Iris pigment epithelial cell (primary cell): Measurements from ENCODE around the gene LDHD.
A peak's percentile ranks its signal among the peaks of the same experiment; 100 is the strongest.

Source experiments
- DNase-seq: peaks from one replicate; pipeline ENCODE4 v3.0.0-alpha.2; 2011; ENCODE audit warnings: low read depth

LDHD gene

DNA sequence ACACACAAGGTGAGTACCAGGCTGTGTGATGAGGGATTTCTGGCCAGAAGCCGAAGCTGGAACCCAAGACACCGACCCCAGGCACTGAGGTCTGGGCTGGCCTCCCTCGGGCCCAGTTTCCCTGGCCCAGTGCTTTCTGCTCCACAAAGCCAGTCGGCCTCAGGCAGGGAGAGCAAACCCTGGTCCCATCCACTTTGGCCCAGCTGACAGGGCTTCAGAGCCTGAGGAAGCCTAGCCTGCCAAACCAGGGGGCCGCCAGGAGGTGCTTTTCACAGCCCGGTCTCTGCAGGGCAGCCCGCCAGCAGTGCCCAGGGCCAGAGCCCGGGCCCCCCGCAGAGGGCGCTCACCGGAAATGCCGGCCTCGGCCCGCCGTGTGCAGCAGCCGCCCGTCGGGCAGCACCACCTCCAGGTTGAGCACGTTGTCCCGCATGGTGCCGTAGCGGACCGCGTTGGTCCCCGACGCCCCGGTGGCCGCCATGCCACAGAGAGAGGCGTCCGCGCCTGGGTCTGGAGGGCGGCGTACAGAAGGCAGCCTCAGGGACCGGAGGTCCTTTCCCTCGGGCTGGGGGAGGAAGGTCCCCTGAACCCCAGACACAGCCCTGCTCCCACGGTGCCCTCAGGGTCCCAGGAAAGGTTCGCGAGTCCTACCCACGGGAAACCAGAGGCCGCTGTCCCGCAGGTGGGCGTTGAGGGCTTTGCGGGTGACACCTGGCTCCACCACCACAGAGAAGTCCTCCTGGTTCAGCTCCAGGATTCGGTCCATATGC lies 2.2 kb downstream of the LDHD start:
- DNase-seq: no peak

DNA sequence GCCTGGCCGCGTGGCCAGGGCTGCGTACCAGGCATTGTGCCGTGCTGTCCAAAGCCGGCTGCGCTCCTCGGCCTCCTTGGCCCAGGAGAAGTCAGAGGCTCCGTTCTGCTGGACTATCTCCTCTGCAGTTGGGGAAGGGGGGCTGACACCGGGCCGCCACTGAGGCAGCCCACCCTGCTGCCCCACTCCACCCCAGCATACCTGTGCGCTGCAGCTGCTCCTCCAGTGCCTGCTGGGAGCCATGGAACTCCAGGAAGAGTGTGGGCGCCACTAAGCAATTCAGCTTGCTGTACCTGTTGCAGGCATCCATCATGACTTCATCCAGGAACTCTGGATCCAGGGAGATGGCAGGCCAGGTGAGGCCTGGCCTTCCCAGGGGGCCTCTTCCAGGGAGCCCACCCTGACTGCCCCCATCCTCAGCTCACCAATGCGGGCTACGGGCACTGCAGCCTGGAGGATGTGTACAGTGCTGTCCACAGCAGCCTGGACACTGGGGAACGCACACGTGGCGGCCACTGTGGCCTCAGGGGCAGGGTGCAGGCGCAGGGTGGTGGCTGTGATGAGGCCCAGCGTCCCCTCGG lies 2.9 kb downstream of the LDHD start:
- DNase-seq: no peak

DNA sequence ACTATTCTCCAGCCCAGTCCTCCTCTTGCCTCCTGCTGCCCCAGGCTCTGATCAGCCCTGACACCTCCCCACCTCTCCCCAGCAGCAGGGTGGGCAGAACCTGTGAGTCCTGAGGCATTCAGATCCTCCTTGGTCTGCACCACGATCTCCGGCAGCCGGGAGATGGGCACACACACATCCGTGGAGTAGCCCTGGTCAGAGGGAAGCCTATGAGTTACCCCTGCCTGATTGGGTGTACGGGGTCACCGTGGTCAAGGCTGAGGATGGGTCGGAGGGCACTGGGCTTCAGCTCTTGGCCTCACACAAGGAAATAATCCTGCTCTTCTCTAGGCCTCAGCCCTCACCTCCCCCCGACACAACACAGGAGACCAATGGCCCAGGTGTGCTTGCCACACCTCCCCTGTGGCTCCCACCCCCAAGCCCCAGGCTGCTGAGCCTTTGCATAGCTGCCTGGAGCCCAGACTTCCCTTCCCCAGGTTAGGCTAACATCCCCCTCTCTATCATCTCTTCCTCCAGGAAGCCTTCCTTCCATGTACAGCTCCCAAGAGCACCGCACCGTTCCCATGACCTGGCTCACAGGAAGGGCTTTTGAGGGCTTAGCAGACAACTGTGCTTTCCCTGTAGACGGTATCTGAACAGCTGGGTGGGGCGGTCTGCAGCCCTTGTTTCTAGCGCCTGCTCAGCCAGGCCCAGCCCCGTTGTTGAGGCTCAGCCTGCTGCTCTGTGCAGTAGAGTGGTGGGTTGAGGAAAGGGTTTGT lies 3.7 kb downstream of the LDHD start:
- DNase-seq: no peak

DNA sequence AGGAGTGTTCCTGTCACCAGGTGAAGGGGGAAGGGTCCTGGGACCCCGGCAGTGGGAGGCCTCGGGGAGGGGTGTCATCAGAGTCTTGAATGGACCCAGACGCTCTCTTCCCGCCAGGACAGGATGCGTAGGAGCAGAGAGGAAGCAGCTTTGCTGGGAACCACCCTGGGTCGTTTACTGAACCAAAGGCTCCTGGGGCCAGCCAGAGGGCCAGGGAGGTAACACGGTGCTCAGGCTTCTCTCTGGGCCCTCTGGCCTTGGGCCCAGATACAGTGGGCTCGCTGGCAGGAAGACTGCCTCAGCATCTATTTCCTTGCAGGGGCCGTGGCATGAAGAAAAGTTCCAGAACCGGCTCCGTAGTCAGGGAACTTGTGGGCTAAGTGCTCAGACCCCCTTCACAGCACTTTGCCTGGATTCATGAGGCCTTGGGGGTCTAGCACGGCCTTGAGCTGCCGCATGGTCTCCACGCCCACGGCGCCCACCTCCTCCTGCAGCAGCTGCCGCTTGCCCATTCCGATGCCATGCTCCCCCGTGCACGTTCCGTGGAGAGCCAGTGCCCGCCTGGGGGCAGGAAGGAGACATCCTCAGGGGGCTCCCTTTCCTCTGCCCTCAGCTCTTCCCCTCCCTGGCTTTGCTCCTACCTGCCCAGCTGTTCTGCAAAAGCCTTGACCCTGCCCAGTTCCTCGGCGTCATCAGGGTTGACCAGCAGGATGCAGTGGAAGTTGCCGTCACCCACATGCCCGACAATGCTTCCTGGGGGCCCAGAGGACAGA lies 4.4 kb downstream of the LDHD start:
- DNase-seq: no peak

DNA sequence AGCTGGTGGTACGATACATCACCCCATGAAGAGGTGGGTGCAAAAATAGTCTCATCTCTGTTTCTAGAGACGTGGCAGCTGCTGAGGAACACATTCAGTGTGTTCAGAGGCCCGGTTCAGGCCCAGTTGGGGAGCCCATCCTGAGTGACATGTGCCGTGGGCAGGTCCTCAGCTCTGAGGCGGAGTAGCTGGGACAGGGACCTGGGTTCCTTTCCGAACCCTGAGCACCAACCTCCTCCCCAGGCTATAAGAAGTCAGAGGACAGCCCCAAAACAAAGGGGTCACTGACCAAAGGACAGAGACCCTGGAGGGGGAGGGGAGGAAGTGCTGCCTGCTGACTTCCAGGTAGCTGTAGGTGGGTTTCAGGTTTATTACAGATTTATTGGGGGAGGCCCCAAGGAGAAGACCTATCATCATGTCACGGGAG lies 5.1 kb downstream of the LDHD start:
- no peak for DNase-seq

DNA sequence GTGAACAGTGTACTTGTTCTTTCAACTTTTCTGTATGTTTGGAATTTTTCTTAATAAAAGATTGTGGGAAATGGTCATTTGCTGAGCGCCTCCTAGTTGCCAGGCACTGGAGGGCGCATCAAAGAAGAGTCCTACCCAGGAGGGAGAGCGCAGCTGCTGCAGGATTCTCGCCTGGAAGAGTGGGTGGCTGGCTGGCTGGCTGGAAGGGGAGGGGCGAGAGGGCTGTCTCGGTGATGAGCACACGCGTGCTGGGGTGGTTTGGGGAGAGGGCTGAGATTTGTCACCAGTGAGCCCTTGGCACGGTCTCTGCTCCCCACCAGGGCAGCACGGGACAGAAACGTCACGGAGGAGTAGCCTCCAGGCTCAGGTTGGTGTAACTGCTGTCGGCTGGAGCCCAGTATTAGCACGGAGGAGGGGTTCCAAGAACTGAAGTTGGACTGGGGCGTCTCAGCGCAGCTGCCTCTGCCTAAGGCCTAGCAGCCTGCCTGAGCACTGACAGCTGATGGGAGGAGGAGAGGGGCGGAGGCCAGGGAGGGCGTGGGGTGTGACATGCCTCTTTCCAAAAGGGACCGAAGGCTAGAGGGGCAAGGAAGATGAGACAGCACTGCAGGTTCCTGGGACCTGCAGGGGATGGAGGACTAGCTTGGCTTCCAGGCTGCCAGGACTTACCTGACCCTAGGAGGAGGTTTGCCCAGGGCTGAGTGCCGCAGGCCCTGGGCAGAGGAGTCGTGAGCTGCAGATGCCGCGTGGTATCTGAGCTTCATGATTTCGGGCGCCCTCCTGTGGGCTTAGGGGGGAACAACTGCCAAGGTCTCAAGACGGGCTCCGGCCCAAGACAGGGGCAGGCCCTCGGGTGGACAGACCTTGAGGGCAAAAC lies 5.7 kb downstream of the LDHD start:
- peak; percentile 89 for DNase-seq

DNA sequence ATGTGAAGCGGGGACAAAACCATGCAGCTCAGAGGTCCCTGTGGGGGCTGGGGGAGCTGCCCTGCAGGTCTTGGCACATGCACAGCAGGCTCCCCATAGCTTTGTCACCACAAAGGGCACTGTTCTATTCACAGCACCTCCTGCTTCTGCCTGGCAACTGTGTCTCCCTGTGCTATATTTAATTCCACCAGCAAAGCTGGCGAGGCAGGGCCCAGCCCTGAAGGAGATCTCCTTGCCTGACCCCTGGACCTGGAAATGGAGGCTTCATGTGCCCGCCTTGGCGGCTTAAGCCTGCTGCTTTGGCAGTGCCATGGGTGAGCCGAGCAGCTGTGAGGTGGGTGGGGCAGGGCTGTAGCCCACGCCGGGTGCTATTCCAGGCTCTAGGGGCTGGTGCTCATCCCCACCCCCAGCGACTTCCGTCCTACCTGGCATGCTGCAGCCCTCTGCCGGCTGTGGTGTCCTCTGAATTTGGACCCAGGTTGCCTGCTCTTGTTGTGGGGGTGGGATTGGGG lies 6.8 kb downstream of the LDHD start:
- DNase-seq: no peak

DNA sequence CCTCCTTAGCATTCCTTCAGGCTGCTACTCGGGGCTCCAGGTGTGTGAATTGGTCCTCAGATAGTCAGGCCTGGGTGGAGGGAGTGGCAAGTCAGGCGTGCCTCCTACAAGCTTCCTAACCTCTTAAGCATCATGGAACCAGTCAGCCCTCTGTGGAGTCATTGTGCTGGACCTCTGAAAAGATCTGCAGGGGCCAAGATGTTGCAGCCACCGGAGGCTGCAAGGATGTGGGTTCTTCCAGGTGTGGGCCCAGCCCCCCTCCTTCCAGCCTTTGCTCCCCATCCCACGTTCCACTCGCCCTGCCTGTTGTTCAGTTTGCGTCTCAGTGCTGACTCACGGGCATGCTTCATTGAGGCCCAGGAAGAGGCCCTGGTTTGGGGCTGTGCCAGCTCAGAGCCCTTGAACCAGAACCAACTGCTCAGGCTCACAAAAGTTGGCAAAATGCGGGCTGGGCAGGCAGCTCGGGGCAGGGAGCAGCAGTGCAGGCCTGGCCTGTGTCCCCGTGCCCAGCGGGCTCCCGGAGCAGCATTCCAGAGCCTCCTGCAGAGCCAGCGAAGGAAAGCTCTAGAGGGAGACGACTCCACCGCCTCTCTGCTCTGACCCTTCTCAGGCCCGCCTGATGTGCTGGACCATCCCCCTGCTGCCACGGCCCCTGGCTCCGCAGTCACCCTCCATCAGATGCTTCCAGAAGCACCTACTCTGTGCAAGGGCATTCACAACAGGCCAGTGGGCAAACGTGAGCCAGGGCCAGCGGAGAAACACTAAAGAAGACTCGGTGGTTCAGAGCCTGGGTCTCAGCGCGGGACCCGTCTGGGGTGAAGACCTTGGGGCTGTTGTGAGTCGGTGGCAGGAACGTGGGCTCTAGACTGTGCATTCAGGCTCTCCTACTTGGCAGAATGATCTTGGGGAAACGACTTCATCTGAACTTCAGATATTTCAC lies 7.5 kb downstream of the LDHD start:
- DNase-seq: peak; percentile 94

DNA sequence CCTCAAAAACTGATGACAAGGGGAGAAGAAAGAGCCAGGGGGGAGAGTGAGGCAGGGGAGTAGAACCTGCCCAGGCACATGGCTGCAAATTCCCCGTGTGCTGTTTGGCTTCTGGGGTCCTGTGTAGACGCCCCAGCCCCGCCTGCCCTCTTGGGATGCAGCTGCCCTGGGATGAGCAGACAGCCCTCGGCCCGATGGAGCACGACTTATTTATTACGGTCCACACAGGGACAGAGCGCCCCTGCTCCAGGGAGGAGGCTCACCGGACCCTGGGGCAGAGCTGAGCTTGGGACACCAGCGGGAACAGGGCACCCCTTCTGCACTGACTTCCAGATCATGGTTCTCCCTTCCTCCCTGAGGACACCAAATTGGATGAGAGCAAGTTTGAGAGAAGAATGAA lies 9.1 kb downstream of the LDHD start:
- DNase-seq: no peak

DNA sequence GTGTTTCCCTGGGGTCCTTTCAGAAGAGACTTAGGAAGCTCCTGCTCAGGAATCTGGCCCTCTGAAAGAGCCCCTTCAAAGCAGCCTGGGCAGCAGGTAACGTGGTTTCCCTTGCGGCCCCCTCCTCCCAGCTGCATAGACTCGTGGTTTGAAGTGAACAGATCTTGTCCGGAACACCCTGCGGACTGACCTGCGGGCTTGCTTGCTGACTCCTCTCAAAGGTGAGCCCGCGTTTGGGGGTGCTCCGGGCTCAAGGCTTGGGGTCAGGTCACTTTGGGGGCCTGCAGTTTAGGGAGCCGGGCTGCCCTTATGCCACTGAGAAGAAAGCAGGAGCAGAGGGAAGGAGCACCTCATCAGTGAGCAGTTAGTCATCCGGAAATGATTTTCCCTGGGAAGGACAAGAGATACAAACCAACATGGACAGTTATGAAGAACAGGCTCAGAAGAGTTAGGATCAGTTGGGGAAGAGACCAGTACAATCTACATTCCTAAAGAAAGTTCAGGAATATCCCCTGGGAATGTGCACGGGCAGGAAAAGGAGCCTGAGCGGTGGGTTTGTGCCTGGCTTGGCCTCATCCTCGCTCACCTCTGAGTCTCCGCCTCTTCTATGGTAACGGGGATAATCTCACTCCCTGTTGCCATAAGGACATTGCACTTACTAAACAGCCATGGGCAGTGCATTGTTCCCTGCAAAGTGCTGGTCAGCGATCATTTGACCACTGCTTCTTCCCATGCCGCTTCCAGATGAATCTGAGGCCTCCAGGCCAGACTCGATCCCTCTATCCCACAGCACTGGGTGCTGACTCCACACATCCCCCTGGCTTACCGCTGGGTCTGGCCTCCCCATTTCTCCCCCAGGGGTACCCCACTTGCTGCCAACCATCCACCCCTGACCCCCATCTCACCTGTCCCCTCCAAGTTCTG lies 10.0 kb downstream of the LDHD start:
- DNase-seq: no peak

DNA sequence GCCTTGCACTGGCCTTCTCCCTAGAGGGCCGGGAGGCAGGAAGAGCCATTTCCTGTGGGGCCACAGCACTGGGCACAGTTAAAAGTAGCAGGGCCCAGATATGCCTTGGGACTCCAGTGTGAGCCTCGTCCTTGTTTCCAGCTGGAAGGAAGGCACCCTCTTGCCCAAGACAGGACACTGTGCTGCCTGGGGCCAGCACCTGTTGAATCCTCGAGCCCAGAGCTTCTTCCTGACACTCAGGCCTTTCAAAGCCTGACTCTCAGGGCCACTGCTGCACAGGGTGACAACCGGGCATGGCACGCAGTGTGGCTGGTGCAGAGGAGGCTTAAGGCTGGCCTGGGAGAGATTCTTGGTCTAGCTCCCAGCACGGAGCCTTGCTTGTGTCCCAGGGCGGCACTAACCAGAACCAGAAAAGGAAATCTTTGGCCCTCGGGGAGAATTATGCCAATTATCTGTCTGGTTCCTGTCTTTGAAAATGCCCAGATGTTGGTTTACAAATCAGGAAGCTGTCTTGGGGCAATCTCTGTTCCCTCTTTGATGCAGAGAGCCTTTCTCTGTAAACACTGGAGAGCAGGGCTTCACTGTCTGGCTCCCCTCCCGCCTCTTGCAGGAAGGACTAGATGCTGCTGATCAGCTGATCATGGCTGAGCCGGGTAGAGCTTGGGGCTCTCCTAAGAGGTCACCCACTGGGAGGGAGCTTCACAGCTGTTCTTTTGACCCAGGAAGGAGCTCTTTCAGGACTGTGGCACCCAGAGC lies 11.1 kb downstream of the LDHD start:
- DNase-seq: peak; percentile 36

DNA sequence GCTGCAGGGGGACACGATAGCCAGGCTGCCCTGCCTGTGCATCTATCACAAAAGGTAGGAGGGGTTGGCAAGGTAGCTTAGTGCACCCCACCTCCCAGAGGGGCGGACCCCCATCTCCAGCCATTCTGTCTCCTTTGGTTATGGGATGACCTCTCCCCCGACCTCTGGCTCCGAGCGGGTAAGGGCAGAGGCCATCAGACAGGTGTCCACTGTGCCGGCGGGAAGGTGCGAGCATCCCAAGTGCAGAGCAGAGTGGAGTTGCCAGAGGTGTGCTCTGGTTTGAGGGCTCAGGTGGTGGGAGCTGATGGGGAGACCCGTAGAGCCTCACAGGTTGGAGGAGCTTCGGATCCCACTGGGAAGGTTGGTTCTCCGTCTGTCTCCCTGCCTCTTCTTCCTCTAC lies 11.7 kb downstream of the LDHD start:
- no peak for DNase-seq

DNA sequence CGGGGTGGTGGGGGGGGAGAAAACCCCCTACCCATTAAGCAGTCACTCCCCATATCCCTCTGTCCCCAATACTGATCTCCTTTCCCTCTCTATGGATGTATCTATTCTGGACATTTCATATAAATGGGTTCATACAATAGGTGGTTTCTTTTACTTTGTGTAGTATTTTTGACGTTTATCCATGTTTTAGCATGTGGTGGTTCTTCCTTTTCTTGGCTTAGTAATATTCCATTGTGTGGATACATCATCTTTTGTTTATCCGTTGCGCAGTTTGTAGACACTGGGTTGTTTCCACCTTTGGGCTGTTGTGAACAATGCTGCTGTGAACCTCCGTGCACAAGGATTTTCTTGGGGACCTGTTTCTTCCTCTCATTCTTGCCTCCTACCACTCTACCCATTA lies 12.6 kb downstream of the LDHD start:
- no peak for DNase-seq

DNA sequence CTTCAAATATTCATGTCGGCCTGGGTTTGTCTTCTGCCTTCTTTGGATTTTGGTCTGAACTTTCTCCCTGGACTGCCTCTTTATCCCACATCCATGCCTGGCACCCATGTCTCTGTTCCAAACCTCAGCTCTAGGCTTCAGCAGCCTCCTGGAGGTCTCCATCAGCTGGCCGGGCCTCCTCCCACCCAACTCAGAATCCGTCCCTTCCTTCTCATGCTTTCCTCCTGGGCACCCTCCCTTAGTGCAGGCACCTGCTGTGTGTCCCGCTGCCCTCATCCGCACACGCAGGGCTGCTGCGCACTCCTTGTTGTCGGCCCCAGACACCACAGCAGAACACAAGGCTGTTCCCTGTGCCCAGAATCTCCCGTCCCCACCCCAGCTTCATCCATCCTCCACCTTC lies 14.0 kb downstream of the LDHD start:
- DNase-seq: no peak

DNA sequence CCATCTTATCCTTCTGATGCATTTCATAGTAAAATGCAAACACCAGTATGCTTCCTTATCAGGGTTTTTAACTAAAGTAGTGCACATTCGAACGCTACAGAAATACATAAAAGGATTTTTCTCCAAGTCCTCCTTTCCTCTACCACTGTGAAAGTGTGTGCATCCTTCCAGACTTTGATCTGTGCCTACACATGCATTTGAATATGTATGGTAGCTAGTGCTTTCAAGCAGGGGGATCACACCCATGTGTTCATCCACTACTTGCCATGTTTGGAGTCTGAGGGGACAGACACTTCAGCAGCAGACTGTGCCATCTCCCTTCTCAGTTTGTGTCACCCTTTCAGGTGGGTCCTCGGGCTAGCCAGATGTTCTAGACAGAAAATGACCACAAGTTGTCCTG lies 14.9 kb downstream of the LDHD start:
- no peak for DNase-seq

DNA sequence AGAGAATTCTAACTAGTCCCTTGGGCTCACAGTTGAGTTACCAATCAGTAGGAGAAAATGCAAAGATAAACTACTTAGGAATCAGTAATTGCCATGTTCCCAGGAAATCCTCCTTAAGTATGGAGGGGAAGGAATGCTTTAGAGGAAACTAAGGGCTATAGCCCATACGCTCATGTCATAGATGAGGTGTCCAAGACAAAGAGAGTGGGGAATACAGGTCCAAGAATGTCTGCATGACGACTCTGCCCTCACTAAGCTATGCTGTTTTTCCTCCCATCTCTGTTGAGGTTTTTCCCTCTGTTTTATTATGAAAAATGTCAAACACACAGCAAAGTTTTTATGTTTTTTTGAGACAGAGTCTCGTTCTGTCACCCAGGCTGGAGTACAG lies 16.0 kb downstream of the LDHD start:
- DNase-seq: no peak

DNA sequence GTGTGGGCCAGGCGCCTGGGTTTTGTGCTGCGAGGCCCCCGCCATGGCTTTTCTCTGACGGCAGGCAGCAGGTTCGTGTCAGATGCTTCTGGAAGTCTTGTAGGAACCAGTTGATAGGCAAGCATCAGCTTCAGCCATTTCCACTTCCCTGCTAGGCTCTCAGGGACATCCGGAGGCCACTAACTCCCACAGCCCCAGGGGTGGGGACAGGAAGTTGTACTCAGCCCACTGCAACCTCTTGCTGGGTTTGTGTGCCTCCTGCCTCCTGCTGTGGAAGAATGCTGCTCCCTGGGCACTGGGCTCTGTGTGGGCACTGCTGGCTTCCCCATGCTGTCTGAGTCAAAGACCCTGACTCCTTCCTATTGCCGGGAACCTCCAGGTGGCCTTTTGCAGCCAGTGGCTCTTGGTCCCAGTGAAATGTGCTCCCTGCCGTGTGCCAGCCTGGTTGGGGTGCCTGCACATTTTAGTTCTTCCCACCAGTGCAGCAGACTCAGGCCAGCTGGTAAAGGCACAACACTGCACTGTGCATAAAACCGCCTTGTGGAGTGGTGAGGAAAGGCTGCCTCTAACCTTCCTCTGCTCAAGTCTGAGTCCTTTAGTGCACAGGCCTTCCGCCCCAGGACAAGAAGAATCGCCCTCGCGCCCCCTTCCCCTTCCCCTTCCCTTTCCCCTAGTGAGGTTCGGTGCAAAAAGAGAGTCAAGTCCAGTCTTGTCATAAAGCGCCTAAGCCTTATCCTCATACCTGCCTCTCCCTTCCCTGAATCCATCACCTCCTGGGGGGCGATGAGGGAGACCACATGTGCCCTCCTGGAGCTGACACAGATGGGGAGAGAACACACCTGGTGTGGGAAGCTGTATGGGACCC lies 16.6 kb downstream of the LDHD start:
- no peak for DNase-seq
